H1 (cell line): ENCODE data around the gene SPEN. TPM values are rescaled to one million over a fixed set of nuclear protein-coding genes. Genes with fewer than 3 reads are reported as not detected.

Experiments
- FOSL1 ChIP-seq: IDR thresholded peaks from 2 replicates; pipeline ENCODE4 v1.6.1; 2011; ENCODE audit warnings: mild to moderate bottlenecking, low read depth, low read length, moderate library complexity; ENCODE audit not compliant: insufficient read depth
- RFX5 ChIP-seq: IDR thresholded peaks from 2 replicates; pipeline ENCODE4 v1.6.1; 2011; ENCODE audit warnings: low read depth, low read length, improper control_type of control experiment, borderline replicate concordance
- RNF2 ChIP-seq: fragments of 200-900, 300-1000 bp; sonication (generic); IDR thresholded peaks from 2 replicates; pipeline ENCODE4 v1.7.1; 2016; ENCODE audit warnings: borderline replicate concordance, low read depth, mild to moderate bottlenecking, antibody characterized with exemption, low read length; ENCODE audit not compliant: poor library complexity, severe bottlenecking; ENCODE audit errors: missing control alignments
- TBP ChIP-seq: IDR thresholded peaks from 2 replicates; pipeline ENCODE4 v1.6.1; 2011; ENCODE audit warnings: low read depth, low read length, improper control_type of control experiment
- polyA plus RNA-seq, 7 experiments: library from polyadenylated mRNA; depleted of rRNA in 3 of 7; stranded (reverse) in 5 of 7; unstranded in 2 of 7; fragments of >200 nt in 5 of 7; fragments of 200-250 nt in 2 of 7; gene quantifications; 1 replicate in 5 of 7; 2 replicates in 1 of 7; 4 replicates in 1 of 7; pipeline versions ENCODE4 v1.2.1 to v1.2.3, GENCODE V29; 2011 to 2013; ENCODE audit warnings: missing spikeins in 2 of 7, mixed read lengths in 2 of 7
- total RNA-seq: library from RNA; stranded (reverse); fragmentation: NEBNext Ultra II Directional; extraction: Animal tissue kit (Norgen Biotek cat#: 25700); gene quantifications from 2 replicates; pipeline ENCODE4 v1.2.1, GENCODE V29; 2021
- TF ChIP-seq, protein P1 (sequence below), 3 experiments: IDR thresholded peaks; 1 replicate in 2 of 3; 2 replicates in 1 of 3; pipeline versions ENCODE4 v1.5.1 to v1.6.1; 2011; ENCODE audit warnings: low read length in 3 of 3, mild to moderate bottlenecking in 3 of 3, inconsistent platforms in 2 of 3, low read depth in 1 of 3, moderate library complexity in 1 of 3; ENCODE audit not compliant: insufficient read depth in 1 of 3; ENCODE audit errors: control extremely low read depth in 1 of 3

SPEN gene
- total and polyA plus RNA-seq, 2 of the 8 experiments (the other 6 are each of a cell fraction or from before 2014, with no cell fraction given), result 12.5 to 52.1 TPM

GRCh38 chr1:15928971-15929965 is 81.8 kb downstream of the SPEN start (continued):
- TF ChIP-seq, protein P1, sequence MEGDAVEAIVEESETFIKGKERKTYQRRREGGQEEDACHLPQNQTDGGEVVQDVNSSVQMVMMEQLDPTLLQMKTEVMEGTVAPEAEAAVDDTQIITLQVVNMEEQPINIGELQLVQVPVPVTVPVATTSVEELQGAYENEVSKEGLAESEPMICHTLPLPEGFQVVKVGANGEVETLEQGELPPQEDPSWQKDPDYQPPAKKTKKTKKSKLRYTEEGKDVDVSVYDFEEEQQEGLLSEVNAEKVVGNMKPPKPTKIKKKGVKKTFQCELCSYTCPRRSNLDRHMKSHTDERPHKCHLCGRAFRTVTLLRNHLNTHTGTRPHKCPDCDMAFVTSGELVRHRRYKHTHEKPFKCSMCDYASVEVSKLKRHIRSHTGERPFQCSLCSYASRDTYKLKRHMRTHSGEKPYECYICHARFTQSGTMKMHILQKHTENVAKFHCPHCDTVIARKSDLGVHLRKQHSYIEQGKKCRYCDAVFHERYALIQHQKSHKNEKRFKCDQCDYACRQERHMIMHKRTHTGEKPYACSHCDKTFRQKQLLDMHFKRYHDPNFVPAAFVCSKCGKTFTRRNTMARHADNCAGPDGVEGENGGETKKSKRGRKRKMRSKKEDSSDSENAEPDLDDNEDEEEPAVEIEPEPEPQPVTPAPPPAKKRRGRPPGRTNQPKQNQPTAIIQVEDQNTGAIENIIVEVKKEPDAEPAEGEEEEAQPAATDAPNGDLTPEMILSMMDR (IDR thresholded peaks at IDR 0.05; ENCODE audit: control extremely low read depth in 1 of 3, insufficient read depth in 1 of 3, low read depth in 1 of 3, low read length in 3 of 3), result no peak
- TF ChIP-seq RNF2 (no peak), RFX5 (no peak), TBP (no peak), FOSL1 (no peak)
